DMS153 (cell line): ENCODE measurements around the gene ERMAP.

Experiments
- DNase-seq: peaks from one replicate; lab custom pipeline; 2025; lab: John Stamatoyannopoulos, UW

ERMAP gene

GRCh38 chr1:42876009-42876408 is 59.1 kb downstream of the ERMAP start:
- DNase-seq: no peak

DNA sequence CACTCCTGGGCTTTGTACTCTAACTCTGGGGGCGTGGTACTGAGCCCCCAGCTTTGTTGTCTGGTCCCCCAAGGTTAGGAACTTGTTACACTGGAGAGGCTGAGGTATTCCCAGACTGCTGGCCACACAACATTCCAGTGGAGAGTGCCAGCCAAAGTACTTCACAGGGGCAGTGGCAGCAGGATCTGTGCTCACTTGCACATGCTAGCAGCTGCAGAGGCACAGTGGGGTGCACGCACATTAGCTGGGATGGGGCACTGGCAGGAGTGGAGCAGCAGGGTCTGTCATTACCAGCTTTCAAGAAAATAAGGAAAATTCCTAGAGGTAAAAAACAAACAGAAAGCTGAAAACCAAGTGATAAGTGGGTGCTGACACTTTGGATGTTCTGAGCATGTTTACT is 60.5 kb downstream of the ERMAP start:
- DNase-seq: no peak

GRCh38 chr1:42880384-42880783 is 63.5 kb downstream of the ERMAP start:
- no peak for DNase-seq

DNA sequence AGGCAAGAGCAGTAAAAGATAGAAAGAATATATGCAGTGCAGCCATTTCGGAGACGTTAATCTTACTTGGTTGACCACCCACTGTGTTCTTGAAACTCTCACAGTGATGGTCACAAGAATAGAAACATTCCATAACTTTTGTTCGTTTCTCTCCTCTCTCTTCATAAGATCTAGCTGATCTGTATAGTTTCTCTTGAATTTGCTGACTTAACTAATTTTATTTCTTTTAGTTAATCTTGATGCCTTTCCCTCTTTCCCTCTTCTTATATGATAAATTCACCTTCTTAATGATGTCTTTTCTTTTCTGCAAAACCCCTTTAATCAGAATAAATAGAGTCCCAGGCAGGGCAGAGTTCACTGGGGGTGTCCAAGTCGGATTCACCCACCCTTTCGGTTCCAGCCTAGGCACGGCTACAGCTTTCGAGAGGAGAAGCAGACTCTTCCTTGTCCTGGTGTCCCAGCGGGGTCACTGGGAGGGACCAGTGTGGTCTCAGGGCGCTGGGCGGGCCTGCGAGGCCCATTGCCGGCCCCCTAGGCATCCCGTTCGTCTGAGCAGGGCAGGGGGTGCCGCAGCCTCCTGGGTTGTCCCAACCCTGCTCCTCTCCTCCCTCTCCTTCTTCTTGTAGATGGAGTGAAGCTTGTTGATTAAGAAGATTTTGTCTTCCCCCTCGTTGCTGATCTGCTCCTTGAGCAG is 69.3 kb downstream of the ERMAP start:
- DNase-seq: no peak

- DNase-seq: peak; percentile 41
These were observed 69.9 kb downstream of the ERMAP start for GRCh38 chr1:42886800-42887199.

DNA sequence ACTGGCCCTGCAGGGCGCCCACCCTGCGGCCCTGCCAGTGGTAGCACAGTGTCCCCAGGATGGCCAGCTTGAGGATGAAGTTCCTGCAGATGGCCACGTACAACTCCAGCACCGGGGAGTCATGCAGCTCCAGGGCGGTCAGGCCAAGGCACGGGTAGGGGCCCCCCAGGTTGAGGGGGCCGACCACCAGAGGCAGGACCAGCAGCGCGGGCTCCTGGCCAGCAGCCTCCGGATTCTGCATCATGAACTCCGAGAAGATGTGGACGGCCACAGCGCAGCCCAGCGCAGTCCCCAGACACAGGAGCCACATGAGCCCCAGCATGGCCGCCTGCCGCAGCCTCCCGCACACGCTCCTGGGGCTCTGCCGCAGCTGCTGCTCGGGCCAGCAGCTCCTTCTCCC is 70.4 kb downstream of the ERMAP start:
- no peak for DNase-seq

GRCh38 chr1:42888013-42888633 is 71.2 kb downstream of the ERMAP start:
- no peak for DNase-seq

- no peak for DNase-seq
These were observed 72.3 kb downstream of the ERMAP start for GRCh38 chr1:42889264-42889663.

DNA sequence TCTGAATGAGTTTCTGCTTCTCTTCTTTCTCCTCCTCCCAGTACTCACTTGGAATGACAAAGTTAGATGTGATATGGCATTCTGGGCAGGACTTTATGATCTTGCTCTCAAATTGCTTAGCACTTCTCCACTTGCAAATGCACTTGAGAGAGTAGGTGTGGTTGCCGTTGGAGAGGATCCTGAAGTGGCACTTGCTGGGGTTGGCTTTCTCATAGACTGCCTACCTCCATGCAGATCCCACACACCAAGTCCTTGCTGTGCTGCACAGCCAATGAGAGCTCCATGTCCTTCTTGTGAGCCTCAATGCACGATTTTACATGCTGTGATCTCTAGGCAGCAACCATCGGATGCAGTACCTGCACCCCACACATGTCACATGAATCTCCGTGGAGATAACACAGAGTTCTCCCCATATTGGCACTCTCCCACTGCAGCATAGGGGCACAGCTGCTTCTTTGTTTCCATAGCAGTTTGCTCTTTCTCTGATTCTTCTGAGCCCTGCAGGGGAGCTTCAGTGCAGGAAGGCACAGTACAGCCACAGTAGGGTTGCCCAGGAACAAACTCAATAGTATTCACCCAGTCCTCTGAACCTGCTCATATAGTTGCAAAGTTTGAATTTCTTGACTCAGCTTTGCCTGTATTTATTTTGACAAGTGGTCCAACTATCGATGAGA is 74.7 kb downstream of the ERMAP start:
- DNase-seq: no peak
